Trophoblast cell (in vitro differentiated cells and primary cell): ENCODE results near the gene AKR1C2.
"Not testable (repeated sequence)": the region's sequence is repeated elsewhere in the genome, so short reads cannot be mapped to it uniquely, and the experiment has no call there.

Experiments used
- DNase-seq, 2 donors: peaks; one replicate each; pipeline ENCODE4 v3.0.0-alpha.2; 2016
- H2AFZ ChIP-seq: 2 replicates; pipeline ENCODE4 v1.6.1; 2013; ENCODE audit warnings: low read length, moderate library complexity, mild to moderate bottlenecking; ENCODE audit not compliant: insufficient read depth, poor library complexity
- H2AK5ac ChIP-seq: 2 replicates; pipeline ENCODE4 v1.6.1; 2013; ENCODE audit warnings: mild to moderate bottlenecking, low read length
- H2BK120ac ChIP-seq: 2 replicates; pipeline ENCODE4 v1.6.1; 2013; ENCODE audit warnings: low read length, mild to moderate bottlenecking, moderate library complexity; ENCODE audit not compliant: insufficient read depth, poor library complexity
- H2BK12ac ChIP-seq: 2 replicates; pipeline ENCODE4 v1.6.1; 2013; ENCODE audit warnings: mild to moderate bottlenecking, low read length, moderate library complexity
- H2BK5ac ChIP-seq: 2 replicates; pipeline ENCODE4 v1.6.1; 2013; ENCODE audit warnings: low read length, low read depth, moderate library complexity, mild to moderate bottlenecking; ENCODE audit not compliant: poor library complexity
- H3K14ac ChIP-seq: 2 replicates; pipeline ENCODE4 v1.6.1; 2013; ENCODE audit warnings: mild to moderate bottlenecking, low read length
- H3K18ac ChIP-seq: 2 replicates; pipeline ENCODE4 v1.6.1; 2013; ENCODE audit warnings: mild to moderate bottlenecking, low read length
- H3K23ac ChIP-seq: 2 replicates; pipeline ENCODE4 v1.6.1; 2013; ENCODE audit warnings: low read length
- H3K27ac ChIP-seq: 2 replicates; pipeline ENCODE4 v1.5.1; 2013; ENCODE audit warnings: low read depth, mild to moderate bottlenecking, inconsistent platforms, low read length, moderate library complexity
- H3K27me3 ChIP-seq: 2 replicates; pipeline ENCODE4 v1.6.1; 2013; ENCODE audit warnings: inconsistent platforms, mild to moderate bottlenecking, low read length, moderate library complexity; ENCODE audit not compliant: insufficient read depth
- H3K36me3 ChIP-seq, 2 experiments: 1 replicate in 1 of 2; 2 replicates in 1 of 2; pipeline ENCODE4 v1.6.1; 2013; ENCODE audit warnings: low read length in 2 of 2, mild to moderate bottlenecking in 2 of 2, moderate library complexity in 1 of 2; ENCODE audit not compliant: insufficient read depth in 2 of 2, control insufficient read depth in 1 of 2
- H3K4ac ChIP-seq: 2 replicates; pipeline ENCODE4 v1.6.1; 2013; ENCODE audit warnings: low read depth, mild to moderate bottlenecking, low read length, moderate library complexity
- H3K4me1 ChIP-seq, 2 experiments: 1 replicate in 1 of 2; 2 replicates in 1 of 2; pipeline ENCODE4 v1.6.1; 2013; ENCODE audit warnings: low read length in 2 of 2, mild to moderate bottlenecking in 2 of 2, moderate library complexity in 1 of 2; ENCODE audit not compliant: insufficient read depth in 2 of 2, control insufficient read depth in 1 of 2
- H3K4me2 ChIP-seq: 2 replicates; pipeline ENCODE4 v1.6.1; 2013; ENCODE audit warnings: inconsistent platforms, mild to moderate bottlenecking, low read length, moderate library complexity
- H3K4me3 ChIP-seq: 2 replicates; pipeline ENCODE4 v1.5.1; 2013; ENCODE audit warnings: mild to moderate bottlenecking, low read depth, low read length, inconsistent platforms
- H3K79me1 ChIP-seq: one replicate; pipeline ENCODE4 v1.6.1; 2013; ENCODE audit warnings: low read length
- H3K79me2 ChIP-seq: 2 replicates; pipeline ENCODE4 v1.6.1; 2013; ENCODE audit warnings: low read length, mild to moderate bottlenecking; ENCODE audit not compliant: control insufficient read depth, insufficient read depth, poor library complexity
- H3K9ac ChIP-seq: 2 replicates; pipeline ENCODE4 v1.6.1; 2013; ENCODE audit warnings: mild to moderate bottlenecking, low read length
- H3K9me3 ChIP-seq: 2 replicates; pipeline ENCODE4 v1.6.1; 2013; ENCODE audit warnings: low read depth, mild to moderate bottlenecking, control low read depth, inconsistent platforms, low read length; ENCODE audit not compliant: insufficient read depth
- H4K12ac ChIP-seq: 2 replicates; pipeline ENCODE4 v1.6.1; 2013; ENCODE audit warnings: low read depth, mild to moderate bottlenecking, low read length, moderate library complexity
- H4K8ac ChIP-seq: 2 replicates; pipeline ENCODE4 v1.6.1; 2013; ENCODE audit warnings: low read depth, mild to moderate bottlenecking, low read length, moderate library complexity
- H4K91ac ChIP-seq: one replicate; pipeline ENCODE4 v1.6.1; 2013; ENCODE audit warnings: low read depth, mild to moderate bottlenecking, low read length, moderate library complexity
- WGBS: extraction: QIAGEN DNeasy Blood & Tissue Kit; methylation state at CpG from one replicate; pipeline ENCODE4 v1.1.7; 2013; ENCODE audit warnings: missing lambda C conversion rate; ENCODE audit not compliant: insufficient read length, insufficient coverage; ENCODE audit errors: extremely low coverage; 5-methylcytosine and 5-hydroxymethylcytosine counted together

The AKR1C2 gene

GRCh38 chr10:4961558-4961957 lies 42.1 kb downstream of the AKR1C2 start:
- not testable (repeated sequence) for DNase-seq, H4K12ac ChIP-seq, H3K4ac ChIP-seq, H3K4me1 ChIP-seq, H4K91ac ChIP-seq, H3K14ac ChIP-seq, H3K9me3 ChIP-seq, H3K4me2 ChIP-seq, H2AK5ac ChIP-seq, H3K23ac ChIP-seq, H2BK12ac ChIP-seq, H3K27me3 ChIP-seq, H3K79me1 ChIP-seq, H2BK5ac ChIP-seq, H3K18ac ChIP-seq, H3K27ac ChIP-seq, H3K36me3 ChIP-seq, H3K4me3 ChIP-seq, H2BK120ac ChIP-seq, H2AFZ ChIP-seq, H3K79me2 ChIP-seq, H3K9ac ChIP-seq, H4K8ac ChIP-seq
- no CpG with 5 or more reads among the region's 11 CpGs for WGBS

GRCh38 chr10:4956955-4957645 lies 46.6 kb downstream of the AKR1C2 start:
- H3K27ac ChIP-seq, H3K4me1 ChIP-seq, H3K18ac ChIP-seq, H3K14ac ChIP-seq, H3K9ac ChIP-seq, H3K79me2 ChIP-seq, H3K79me1 ChIP-seq, H4K12ac ChIP-seq, H2BK12ac ChIP-seq, H2BK120ac ChIP-seq, H2AFZ ChIP-seq, DNase-seq, H3K36me3 ChIP-seq, H4K91ac ChIP-seq, H3K4me3 ChIP-seq, H3K23ac ChIP-seq, H3K9me3 ChIP-seq, H2BK5ac ChIP-seq, H3K4ac ChIP-seq, H2AK5ac ChIP-seq, H4K8ac ChIP-seq, H3K4me2 ChIP-seq, H3K27me3 ChIP-seq: not testable (repeated sequence)
- no CpG with 5 or more reads among the region's 5 CpGs for WGBS

GRCh38 chr10:4956088-4956487 lies 47.6 kb downstream of the AKR1C2 start:
- not testable (repeated sequence) for H3K4me1 ChIP-seq, H2BK12ac ChIP-seq, H3K18ac ChIP-seq, H3K14ac ChIP-seq, H4K12ac ChIP-seq, H2BK5ac ChIP-seq, DNase-seq, H2AFZ ChIP-seq, H2AK5ac ChIP-seq, H3K79me1 ChIP-seq, H4K8ac ChIP-seq, H3K9ac ChIP-seq, H3K79me2 ChIP-seq, H2BK120ac ChIP-seq, H3K4me3 ChIP-seq, H3K4ac ChIP-seq, H4K91ac ChIP-seq, H3K27ac ChIP-seq, H3K36me3 ChIP-seq, H3K9me3 ChIP-seq, H3K23ac ChIP-seq, H3K27me3 ChIP-seq, H3K4me2 ChIP-seq
- no CpG with 5 or more reads among the region's 7 CpGs for WGBS

GRCh38 chr10:4953405-4953804 lies 50.3 kb downstream of the AKR1C2 start:
- no peak overlapping the region for H3K27ac ChIP-seq
- H4K12ac ChIP-seq, result no peak overlapping the region
- H3K14ac ChIP-seq, result no peak overlapping the region
- no peaks in the 10 kb centered on the region for H3K79me2 ChIP-seq
- H2BK5ac ChIP-seq, result no peak overlapping the region
- no peak overlapping the region for H2BK12ac ChIP-seq
- no peak overlapping the region for H3K4me2 ChIP-seq
- peaks cover 0 to 8% of the 10 kb centered on the region in 2 experiments for H3K4me1 ChIP-seq
- no peak overlapping the region for H4K91ac ChIP-seq
- no peak overlapping the region for H3K18ac ChIP-seq
- H3K36me3 ChIP-seq, result no peaks in the 10 kb centered on the region
- H3K4ac ChIP-seq, result no peak overlapping the region
- DNase-seq, result no peak
- no peak overlapping the region for H2BK120ac ChIP-seq
- H3K23ac ChIP-seq, result no peak overlapping the region
- H3K27me3 ChIP-seq, result no peaks in the 10 kb centered on the region
- no peak overlapping the region for H3K4me3 ChIP-seq
- no peak overlapping the region for H2AK5ac ChIP-seq
- no peak overlapping the region for H4K8ac ChIP-seq
- no peaks in the 10 kb centered on the region for H3K79me1 ChIP-seq
- no peak overlapping the region for H2AFZ ChIP-seq
- no peaks in the 10 kb centered on the region for H3K9me3 ChIP-seq
- no peak overlapping the region for H3K9ac ChIP-seq
